Fibroblast of upper back skin (primary cell): ENCODE data around the gene CCDC92.

Experiments used
- DNase-seq: peaks from one replicate; pipeline ENCODE4 v3.0.0-alpha.2; 2013

The CCDC92 gene

GRCh38 chr12:123973552-123974341 is 1.1 kb upstream of the CCDC92 start:
- DNase-seq = no peak

GRCh38 chr12:123971770-123972456 is 718 bp downstream of the CCDC92 start:
- DNase-seq = peak; percentile 27

DNA sequence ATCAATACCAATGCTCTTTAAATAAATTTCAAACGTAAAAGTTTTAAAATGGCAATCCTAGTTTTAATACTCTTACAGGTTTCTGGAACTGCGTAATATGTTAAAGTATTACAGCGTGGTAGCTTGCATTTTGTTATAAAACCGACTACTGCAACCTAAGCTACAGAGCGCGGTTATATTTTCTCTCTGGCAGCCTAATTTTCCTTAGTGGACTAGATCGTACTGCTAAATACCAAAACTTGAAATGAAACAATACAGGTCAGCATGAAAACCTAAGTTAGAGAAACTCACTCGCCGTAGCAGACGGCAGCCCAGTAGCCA is 1.2 kb downstream of the CCDC92 start:
- no peak for DNase-seq

- DNase-seq = no peak
Measured at GRCh38 chr12:123967121-123967586, 5.5 kb downstream of the CCDC92 start.

DNA sequence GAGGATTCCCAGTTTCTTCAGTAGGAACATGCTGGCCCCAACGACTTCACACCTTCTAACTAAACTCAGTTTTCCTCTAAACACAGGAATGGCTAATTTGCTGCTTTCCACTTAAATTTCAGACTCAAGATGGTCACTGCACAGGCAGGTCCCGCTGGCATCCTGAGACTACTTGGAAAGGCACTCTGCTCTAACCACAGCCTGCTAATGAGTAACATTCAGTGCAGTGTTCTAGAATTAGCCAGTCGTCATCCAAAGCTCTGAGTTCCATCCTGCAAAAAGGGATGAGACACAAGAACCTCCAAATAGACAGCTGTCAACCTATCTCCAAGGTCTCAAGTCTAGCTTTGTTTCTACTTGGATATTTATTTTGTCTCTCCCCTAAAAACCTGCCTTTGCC is 6.0 kb downstream of the CCDC92 start:
- DNase-seq = peak; percentile 67

DNA sequence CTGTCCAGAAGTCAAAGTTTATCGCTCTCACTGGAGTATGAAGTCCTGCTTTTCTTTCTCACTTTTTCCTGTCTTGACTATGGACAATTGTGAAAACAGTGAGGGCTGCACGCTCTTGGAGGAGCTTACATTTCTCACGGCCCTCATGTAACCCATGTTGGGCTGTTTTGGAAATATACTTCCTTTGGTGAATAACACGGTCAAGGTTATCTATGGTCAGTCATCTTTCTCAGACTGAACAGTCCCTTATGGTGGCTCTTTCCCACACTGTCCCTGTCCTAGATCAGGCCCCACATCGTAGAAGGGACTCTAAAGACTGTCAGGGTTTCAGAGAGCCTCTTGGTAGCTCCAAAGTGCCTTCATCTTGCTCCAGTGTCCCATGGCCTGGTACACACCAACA is 7.2 kb downstream of the CCDC92 start:
- DNase-seq = no peak

DNA sequence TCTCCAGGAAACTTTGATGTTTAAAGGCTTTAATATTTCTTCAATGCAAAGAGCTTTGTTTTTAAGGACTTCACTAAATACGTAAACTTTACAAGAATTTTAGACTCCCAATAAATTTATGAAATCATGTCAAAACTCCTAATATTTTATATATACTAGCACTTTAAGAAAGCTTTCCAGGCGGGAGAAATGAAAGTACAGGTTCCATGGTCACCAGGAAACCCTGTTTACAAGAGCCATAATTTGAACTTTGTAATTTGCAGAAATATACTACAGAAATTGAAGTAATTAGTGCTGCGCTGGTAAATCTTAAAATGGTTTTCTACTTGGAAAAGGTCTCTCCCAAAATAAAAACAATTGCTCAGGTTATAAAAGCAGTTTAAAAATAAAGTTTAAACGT is 8.8 kb downstream of the CCDC92 start:
- no peak for DNase-seq

DNA sequence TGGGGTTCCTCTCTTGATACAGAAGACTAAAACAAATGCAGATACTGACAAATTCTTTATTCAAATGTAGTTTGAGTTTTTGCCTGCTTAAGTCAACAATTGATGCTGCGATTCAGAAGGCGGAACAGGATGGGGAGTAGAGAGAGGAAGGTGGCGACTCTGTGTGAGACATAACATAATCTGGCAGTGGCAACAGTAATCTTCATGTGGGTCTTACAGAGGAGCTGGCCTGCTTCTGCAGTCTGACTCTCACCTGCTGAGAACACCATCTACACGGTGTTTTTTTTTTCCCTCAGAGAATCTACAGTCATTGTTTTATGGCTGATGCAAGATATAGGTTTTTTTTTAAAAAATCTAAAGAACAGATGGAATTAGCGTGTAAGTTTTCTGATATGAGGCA is 10.1 kb downstream of the CCDC92 start:
- DNase-seq = no peak

DNA sequence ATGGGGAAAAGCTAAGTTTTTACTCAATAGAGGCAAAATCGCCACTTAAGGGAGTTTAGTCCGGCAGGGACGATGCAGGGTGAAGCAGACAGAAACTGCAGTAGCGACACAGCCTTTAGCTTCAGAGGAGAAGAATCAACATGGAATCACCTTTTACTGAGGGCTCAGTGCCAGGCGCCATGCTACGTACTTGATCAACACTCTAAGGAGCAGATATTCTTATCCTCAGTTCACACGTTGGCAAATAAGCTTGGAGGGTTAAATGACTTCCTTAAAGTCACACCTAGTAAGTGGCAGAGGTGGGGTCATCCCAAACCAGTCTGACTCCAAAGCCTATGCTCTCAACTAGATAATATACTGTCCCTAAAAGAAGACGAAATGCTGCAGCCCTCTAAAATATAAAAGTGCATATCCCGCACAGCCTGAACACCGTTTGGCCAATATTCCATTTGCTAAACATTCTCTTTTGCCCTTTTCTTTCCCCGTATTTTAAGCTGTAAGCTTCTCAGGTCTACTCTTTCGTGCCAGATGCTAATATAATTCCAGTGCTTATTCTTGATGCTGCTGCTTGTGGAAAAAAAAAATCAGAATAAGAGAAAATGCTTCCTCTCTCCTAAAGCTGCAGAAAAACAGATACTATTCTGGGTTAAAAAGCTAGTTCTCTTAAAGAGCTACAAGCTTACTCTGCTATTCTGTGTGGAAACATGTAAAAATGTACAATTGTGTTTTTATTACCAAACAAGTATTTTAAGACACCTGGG is 10.9 kb downstream of the CCDC92 start:
- DNase-seq = no peak

DNA sequence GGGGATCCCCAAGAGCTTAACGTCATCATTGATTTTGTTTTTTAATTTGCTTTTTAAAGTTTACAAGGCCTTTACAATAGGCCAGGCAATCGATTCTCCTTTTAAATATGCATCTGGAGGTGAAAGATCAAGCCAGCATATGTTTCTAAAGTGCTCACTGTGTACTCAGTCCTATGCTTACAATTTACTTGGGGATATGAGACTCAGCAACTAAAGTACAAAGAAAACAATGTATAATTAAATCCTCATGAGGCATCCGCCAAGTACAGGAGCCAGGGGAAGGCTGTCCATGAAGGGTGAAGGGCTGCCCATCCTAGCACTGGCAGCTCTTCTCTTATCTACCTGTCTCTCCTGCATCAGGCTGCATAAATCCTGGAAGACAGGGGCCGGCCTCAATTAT is 11.8 kb downstream of the CCDC92 start:
- no peak for DNase-seq

DNA sequence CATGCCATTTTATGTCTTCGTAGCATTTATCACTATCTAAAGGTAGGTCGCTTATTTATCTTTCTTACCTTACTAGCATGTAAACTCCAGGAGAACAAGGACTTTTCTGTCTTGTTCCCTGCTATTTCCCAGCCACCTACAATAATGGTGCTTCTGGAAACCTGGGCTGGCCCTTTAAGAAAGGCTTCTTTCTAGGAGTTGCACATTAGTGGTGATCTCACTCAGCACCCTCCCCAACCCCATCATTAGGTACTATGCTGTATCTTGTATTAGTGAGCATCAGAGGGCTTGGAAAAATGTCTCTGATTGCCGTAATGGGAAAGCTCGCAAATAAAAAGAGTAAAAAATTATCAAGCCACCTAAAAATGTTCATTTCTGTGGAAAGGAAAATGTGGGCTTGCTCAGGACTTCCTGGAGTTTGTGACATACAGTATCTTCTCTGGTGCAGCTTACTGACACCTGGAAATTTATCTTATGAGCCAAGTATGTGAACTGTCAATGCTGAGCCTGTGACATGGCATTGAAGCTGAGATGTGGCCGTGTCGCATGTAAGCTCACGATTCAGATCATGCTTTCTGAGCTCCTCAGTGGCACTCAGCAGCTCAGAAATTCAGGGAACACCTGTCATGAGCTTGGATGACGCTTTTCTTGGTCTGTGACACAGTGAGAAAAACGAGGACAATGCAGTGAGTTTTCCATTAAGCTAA is 12.4 kb downstream of the CCDC92 start:
- DNase-seq = no peak

- no peak for DNase-seq
Measured at GRCh38 chr12:123958876-123959275, 13.8 kb downstream of the CCDC92 start.

GRCh38 chr12:123958462-123958861 is 14.2 kb downstream of the CCDC92 start:
- no peak for DNase-seq

- no peak for DNase-seq
Measured at GRCh38 chr12:123957196-123957595, 15.4 kb downstream of the CCDC92 start.

DNA sequence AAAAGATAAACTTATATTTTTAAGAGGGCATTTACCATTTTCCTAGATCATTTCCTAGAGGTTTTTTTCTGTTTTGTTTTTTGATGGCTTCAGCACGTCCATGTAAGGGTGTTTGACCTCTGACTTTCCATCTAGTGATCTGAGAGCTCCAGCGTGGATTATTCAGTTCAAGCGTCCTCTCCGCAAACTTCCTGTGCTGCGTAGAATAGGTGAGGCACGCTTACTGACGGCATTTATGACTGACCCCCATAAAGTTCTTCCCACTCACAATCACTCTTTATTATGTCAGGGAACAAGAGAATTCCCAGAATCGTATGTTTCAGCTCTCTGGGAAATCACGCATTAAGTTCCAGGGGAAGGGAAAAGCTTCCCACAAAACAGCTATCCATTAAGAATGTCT is 16.4 kb downstream of the CCDC92 start:
- DNase-seq = no peak

GRCh38 chr12:123954647-123955350 is 17.8 kb downstream of the CCDC92 start:
- no peak for DNase-seq

- no peak for DNase-seq
Measured at GRCh38 chr12:123952037-123952436, 20.6 kb downstream of the CCDC92 start.

DNA sequence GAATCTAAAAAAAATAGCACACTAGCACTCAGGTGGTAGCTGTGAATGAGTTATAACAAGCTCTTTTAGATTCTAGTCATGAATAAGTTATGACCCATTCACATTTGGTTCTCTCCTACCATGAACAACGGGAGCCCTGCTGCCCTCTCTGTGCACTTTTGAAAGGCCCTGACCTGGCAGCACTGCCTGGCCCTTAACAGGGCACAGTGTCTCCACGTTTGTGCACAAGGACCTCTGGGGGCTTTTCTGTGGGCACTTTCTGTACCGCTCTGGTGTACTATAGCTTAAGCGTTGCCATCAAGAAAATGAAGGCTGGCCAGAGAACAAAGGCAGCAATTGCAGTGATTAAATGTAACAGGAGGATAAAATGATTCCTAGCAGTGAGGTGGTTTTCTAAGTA is 21.2 kb downstream of the CCDC92 start:
- DNase-seq = no peak

DNA sequence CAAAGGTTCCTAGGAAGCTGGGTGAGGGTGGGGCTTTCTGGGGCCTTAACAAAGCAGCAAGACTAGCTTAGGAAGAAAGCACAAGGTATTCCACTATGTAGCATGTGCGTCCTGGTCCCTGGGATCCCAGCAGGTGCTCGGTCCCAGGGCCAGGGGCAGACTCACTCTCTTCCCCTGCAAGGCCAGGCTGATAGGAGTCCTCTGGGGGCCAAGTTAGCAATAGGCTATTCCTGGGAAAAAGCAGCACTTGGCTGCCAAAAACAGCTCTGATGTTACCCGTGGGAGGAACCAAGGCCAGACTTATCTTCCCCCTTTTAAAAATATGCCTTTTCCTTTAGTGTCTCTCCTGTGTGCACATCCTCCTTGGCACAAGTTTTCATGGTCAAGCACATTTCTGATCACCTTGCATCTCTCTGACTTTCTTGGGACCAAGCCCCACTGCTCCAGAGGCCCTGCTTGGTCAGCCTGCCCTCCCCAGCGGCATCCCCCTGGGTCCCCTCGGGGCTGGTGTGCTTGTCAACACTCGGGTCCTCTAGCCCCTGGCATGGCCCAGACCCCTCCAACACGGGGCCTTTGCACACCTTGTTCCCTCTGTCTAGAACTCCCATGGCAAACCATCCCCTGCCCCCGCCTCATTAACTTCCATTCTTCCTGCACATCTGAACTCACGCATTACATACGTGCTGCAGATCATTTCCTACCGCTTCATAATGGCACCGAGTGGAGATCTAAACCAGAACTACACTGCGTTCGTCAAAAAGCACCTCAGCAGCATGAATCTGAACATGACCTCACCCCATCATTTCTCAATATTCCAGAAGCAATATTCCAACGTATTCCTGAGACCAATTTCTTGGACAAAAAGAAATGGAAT is 21.9 kb downstream of the CCDC92 start:
- no peak for DNase-seq

GRCh38 chr12:123949770-123950165 is 22.9 kb downstream of the CCDC92 start:
- no peak for DNase-seq
